GM19025 (cell line): ENCODE measurements around the gene RNASE4.
"Not testable (repeated sequence)": the region's sequence is repeated elsewhere in the genome, so short reads cannot be mapped to it uniquely, and the experiment has no call there.

Source experiments
- ATAC-seq: cut with Tn5 transposase; IDR thresholded peaks from one replicate; pipeline ENCODE4 v1.9.1; 2021; ENCODE audit warnings: mild to moderate bottlenecking, low read depth, moderate library complexity; ENCODE audit not compliant: unreplicated experiment

The RNASE4 gene

DNA sequence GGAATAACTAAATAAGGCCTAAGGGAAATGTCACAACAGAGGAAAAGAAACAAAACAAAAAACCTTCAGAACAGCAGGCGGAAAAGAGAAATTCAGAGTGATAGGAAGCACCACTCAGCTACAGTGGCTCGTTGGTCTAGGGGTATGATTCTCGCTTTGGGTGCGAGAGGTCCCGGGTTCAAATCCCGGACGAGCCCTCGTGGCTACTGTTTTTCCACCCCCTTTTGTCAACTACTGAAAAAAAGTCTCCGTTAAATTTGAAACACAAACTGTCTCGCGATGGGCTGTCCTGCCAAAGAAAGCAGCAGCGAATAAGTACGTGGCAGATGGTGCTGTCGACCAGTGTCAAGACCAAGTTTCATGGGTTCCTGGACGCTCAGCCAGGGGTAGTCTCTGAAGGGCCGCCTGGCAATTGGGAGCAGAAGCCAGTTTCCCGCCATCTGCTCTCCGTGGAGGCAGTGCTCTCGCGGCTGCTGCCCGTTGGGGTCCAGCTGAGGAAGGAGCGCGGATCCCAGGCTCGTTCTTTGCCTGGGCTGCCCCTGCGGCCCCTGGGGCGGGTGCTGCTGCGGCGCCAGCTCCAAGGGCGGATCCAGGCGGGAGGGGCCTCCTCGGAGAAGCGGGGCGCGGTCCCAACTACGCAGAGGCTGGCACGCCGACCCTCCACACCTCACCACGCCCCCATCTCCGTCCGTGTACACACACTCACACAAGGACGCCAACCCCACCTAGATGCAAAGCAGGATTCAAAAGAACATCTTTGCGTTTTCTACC lies at the start of gene RNASE4:
Gene RNASE4 (plus strand): TSS at position 670 of the 771 bp plus-strand sequence. CDS start 14,812 bp downstream, outside the sequence.
- peak; percentile 22 for ATAC-seq

DNA sequence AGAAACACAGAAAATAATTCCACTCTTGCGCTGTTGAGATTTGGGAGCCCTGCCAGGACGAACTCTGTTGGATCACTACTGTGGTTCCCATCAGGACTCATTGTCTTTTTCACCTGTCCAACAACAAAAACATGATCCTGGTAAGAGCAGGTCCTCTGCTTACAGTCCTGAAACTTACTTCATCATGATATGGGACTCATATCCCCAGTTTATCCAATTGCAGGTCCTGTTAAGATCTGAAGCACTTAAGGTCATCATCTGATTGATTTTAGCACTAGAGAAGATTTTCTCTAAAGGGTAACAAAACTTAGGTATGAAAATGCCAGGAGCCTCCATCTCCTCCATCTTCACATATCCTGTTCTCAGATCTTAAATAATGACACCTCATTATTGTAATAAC lies 42.8 kb upstream of the RNASE4 start, which contains the start of gene OR6S1:
Gene OR6S1 (minus strand): TSS at position 101 of the 400 bp plus-strand sequence. CDS start 0 bp downstream, at position 101.
- no peak for ATAC-seq

- ATAC-seq = no peak
Observed at GRCh38 chr14:20642182-20642581, 42.2 kb upstream of the RNASE4 start.

DNA sequence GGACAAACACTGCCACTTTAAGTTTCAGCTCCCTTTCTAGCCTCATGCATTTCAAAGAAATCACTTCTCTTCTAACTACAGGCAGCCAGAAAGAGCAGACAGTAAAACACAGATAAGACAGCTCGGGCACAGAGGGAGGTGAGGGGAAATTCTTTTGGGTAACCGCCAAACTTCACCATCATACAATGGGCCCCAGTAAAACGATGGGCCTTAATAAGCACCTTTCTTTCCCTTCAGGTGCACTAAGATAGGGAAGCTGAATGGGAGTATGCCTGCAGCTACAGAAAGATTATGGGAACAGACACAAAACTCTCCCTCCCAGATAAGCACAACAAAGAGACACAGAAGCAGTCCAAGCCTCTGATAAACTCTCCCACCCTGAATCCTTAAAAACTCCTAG lies 41.6 kb upstream of the RNASE4 start:
- not testable (repeated sequence) for ATAC-seq

DNA sequence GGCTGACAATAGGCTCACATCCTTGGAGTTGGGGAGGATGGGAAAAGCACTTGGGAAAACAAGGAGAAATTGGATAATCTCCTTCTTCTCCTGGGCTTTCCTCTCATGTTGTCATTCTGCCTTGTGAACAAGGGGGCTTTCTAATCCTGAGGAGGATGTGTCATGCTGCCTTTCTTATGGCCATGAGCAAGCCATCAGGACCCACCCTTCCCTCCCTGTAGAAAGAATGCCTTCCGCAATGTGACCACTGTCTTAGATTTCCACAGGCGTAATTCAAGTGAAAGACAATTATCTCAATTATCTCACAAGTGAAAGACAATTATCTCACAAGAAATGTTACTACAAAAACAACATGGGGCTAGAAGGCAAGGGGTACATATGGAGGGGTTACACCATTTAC lies 39.8 kb upstream of the RNASE4 start:
- ATAC-seq = no peak

DNA sequence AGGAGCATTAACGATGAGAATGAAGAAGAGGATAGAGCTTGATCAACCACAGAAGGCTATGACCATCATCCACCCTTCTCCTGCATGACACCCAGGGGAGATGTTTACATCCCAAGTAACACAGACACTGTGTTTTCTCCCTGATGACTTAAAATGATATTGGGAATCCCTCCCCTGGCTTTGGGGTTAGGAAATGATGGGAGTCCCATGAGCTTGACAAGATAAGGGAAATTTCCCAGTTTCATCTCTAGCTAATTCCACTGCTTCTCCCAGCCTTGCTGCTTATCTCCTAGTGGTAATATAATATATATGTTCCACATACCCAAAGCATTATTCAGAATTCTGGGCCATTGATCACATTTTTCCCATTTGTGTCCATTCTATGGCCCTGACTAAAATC lies 38.9 kb upstream of the RNASE4 start:
- no peak for ATAC-seq

- ATAC-seq = no peak
Observed at GRCh38 chr14:20652996-20653975, 31.1 kb upstream of the RNASE4 start.

GRCh38 chr14:20655851-20656250 lies 28.5 kb upstream of the RNASE4 start:
- ATAC-seq = no peak

DNA sequence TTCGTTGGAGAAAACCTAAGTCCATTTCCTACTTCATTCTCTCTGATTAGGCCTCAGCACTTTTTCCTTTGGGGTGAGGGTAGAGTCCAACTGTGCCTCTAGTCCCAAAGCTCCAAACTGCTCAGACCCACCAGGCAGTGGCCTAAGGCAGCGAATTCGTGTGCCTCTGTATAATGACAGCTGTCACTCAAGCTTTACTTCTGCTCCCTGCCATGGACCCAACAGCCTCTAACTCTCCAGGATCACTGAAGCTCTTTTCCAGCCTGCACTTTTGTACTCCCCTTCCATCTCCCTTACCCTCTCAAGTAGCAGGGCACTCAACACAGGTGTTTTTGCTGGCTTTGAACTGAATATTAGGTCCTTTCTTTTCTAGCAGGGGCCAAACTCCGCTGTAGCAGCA lies 28.1 kb upstream of the RNASE4 start:
- no peak for ATAC-seq

DNA sequence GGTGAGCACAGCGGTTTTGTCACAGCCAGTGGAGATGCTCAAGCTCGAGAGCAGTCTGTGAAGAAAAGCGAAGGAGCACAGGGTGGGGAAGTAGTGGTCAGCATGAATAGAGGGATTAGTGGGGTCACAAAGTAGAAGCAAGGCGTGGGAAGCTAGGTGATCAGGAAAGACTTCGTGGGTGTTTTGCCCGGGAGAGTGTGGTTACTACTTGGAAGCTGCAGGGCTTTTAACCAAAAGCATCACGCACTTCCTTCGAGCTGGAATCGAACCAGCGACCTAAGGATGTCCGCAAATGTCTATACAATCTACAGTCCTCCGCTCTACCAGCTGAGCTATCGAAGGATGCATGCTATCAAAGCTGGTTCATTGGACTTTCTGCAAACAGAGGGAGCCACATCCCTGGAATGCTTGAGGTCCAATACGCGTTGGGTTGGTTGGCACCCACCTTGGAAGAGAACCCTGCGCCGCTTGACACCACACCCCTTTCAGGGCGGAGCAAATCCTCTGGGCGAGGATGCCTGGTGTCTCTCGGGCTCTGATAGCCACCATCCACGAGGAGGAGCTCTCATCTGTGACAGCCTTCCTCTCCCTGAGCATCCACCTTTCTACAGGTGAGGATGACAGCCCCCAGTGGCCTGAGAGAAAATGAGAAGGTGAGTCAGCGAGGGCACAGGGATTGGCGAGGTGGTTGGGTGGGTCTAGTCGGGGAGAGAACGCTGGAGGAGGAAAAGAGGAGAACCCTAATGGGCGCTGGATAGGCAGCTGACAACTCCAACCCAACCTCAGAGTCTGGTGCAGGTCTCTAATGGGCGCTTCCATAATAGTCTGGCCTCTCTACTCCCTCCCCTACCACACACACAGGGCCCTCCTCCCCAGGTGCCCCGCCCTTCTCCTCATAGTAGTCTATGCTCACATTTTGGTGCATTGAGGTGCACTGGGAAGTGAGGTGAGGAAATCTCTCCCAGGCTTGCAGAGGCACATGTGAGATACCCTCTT lies 26.8 kb upstream of the RNASE4 start:
- ATAC-seq = no peak

DNA sequence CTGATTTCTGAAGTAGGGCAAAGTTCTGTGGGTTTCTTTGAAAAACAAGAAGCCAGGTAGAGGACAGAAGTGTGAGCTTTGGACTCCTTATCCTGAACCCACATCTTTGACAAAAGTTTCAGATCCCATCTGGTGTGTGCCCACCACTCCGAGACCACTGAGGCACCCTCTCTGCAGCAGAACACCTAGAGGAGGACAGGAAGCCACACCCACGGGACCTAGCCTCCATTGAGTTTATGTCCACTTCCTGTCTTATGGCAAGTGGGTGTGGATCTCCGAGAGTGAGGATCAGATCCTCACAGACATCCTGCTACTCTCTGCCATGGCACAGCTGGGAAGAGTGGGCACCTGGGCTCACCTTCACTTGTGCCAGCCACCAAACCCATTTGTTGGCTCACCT lies 26.1 kb upstream of the RNASE4 start:
- no peak for ATAC-seq

- ATAC-seq = no peak
Observed at GRCh38 chr14:20659336-20659735, 25.0 kb upstream of the RNASE4 start.

DNA sequence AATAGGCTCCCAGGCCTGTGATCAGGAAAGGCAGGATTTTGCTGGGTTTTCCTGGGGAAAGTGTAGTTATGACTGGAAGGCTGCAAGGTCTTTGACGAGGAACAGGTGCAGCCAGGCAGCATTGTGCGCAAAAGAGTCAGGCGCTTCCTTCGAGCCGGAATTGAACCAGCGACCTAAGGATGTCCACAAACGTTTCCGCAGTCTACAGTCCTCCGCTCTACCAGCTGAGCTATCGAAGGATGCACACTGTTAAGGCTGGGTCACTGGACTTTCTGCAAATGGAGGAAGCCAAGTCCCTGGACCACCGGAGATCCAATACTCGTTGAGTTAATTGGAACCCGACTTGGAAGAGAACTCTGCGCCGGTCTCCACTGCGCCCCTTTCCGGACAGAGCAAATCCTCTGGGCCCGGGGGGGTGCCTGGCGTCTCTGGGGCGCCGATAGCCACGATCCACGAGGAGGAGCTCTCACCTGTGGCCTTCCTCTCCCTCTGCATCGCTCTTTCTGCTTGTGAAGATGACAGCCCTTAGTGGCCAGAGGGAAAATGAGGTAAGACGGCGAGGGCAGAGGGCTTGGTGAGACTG lies 24.5 kb upstream of the RNASE4 start:
- no peak for ATAC-seq

- no peak for ATAC-seq
Observed at GRCh38 chr14:20661197-20661596, 23.2 kb upstream of the RNASE4 start.

- no peak for ATAC-seq
Observed at GRCh38 chr14:20662968-20663732, 21.2 kb upstream of the RNASE4 start.

DNA sequence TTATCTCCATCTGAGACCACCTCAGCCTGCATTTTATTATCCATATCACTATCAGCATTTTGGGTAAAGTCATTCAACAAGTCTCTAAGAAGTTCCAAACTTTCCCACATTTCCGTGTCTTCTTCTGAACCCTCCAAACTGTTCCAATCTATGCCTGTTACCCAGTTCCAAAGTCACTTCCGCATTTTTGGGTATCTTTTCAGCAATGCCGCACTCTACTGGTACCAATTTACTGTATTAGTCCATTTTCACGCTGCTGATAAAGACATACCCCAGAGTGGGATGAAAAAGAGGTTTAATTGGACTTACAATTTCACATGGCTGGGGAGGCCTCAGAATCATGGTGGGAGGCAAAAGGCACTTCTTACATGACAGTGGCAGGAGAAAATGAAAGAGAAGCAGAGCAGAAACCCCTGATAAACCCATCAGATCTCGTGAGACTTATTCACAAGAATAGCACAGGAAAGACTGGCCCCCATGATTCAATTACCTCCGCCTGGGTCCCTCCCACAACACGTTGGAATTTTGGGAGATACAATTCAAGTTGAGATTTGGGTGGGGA lies 17.9 kb upstream of the RNASE4 start:
- not testable (repeated sequence) for ATAC-seq

DNA sequence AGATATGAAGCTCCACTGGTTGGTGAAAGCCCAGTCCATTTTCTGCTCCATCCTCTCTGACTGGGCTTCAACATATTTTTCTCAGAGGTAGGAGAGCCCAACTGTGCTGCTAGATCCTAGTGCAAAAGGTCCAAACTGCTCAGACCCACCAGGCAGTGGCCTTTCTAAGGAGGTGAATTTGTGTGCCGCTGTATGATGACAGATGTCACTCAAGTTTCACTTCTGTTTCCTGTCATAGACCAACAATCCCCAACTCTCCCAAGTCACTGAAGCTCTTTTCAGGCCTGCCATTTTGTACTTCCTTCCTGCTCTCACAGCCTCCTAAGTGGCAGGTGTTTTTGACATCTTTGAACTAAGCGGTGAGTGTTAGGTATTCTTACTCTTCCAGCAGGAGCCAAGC lies 16.4 kb upstream of the RNASE4 start:
- ATAC-seq = peak; percentile 69

DNA sequence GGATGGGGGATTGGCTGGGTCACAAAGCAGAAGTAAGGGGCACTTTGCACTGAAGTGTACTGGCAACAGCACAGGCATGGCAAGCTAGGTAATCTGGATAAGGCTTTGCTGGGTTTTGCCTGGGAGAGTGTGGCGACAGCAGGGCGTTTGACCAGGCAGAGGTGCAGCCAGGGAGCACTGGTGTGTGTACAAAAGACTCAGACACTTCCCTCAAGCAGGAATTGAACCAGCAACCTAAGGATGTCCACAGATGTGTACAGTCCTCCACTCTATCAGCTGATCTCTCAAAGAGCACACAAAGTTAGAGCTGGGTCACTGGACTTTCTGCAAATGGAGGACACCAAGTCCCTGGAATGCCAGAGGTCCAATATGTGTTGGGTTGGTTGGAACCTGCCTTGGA lies 15.4 kb upstream of the RNASE4 start:
- no peak for ATAC-seq
